SIG-M5 treated with dmso at 0.1 percent for 504 hours (cell line): Measurements from ENCODE around the gene KRT81.
"Not testable (repeated sequence)": the region's sequence is repeated elsewhere in the genome, so short reads cannot be mapped to it uniquely, and the experiment has no call there.

Experiments used
- DNase-seq: peaks from one replicate; lab custom pipeline; 2025; ENCODE audit not compliant: unreplicated experiment; lab: John Stamatoyannopoulos, UW

KRT81 gene

DNA sequence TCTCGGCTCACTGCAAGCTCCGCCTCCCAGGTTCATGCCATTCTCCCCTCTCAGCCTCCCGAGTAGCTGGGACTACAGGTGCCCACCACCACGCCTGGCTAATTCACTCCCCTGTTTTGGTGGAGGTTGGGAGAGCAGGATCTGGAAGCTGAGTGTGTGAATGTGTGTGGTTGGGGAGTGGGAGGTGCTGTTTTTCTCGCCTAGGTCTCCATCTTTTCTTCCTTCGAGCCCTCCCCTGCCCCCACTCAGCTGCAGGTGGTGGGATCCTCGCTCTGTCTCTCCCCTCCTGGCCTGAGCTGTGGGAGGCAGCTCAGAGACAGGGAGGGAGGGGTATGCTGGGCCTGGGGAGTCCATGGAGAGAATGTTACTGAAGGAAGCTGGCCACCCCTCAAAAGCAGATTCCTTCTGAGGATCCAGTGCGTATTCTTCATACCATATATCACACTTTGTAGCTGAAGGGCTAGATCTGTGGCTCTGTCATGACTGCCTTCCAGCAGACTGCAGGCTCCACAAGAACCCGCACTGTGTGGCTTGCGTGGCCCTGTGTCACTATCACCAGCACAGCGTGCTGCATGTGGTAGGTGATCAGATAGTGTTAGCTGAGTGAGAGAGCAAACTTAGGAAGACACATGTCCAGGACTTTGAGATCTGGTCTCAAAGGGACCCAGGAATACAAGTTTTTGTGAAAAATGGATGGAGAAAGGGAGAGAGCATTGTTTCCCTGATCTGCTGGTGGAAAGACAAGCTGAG is 27.1 kb upstream of the KRT81 start:
- no peak for DNase-seq

- DNase-seq: no peak
Observed at GRCh38 chr12:52317468-52318052, 26.2 kb upstream of the KRT81 start.

GRCh38 chr12:52316701-52317100 is 25.4 kb upstream of the KRT81 start:
- no peak for DNase-seq

GRCh38 chr12:52316290-52316689 is 25.0 kb upstream of the KRT81 start:
- DNase-seq: no peak

DNA sequence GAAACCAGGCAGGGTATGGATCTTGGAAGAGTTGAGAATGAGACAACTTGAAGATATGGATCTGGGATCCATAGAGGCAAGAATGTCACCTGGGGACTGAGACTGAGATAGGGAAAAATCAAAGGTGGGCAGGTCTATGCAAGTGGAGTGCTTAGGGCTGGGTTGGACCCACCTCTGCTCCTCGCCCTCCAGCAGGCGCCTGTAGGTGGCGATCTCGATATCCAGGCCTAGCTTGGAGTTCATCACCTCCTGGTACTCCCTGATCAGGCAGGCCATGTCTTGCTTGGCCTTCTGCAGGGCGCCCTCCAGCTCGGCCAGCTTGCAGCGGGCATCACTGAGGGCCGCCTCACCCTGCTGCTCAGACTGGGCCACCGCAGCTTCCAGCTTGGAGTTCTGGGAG is 24.4 kb upstream of the KRT81 start:
- not testable (repeated sequence) for DNase-seq

DNA sequence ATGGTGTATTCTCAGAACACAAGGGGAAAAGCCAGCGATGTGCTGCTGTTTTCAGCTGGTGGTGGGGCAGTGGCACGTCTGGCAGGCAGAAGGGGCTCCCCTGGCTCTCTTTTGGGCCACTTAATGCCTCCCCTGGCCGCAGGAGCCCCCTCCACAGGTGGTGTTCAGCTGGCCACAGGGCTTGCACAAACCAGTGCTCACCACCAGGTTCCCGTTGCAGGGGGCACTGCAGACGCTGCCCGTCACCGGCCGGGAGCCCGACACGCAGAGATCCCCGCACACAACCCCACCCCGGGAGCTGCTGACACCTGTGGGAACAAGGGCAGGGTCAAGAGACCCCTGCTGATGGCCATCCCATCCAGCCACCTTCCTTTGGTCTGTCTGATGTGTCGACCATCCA is 23.2 kb upstream of the KRT81 start:
- DNase-seq: no peak

DNA sequence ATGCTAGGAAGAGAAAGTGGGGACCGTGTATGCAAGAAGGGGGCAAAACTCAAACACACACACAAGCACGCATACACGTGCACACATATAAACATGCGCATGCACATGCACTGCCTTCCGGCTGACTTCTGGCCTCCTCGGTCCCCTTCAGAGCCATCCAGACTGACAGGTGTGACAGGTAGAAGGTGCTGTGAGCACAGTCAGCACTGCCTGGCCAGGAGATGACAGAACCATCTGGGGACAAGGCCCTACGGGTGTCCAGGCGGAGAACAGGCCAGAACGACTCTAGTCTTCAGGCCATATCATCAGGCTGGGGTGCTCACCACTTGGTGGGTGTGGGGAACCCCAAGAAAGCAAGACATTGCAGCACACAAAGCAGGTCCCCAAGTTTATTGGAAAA is 22.6 kb upstream of the KRT81 start:
- no peak for DNase-seq

DNA sequence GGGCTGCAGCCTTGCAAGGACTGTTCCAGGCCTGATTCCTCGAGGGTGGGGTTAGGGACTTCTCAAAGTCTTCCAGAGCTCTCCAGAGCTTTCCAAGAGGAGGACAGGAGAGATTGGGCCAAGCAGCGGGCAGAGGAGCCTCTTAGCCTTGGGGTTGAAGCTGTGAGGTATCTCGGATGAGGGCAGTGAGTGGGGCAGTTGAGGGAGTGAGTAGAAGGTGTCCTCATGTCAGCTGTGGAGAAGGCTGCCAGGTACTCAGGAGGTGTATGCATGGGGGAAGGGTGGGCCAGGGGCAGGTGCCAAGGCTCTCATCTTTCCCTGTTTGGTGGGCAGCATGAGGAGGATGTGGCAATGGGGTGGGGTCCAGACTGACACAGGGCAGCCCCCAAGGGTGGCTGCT is 22.1 kb upstream of the KRT81 start:
- no peak for DNase-seq

GRCh38 chr12:52312086-52312485 is 20.8 kb upstream of the KRT81 start:
- no peak for DNase-seq

DNA sequence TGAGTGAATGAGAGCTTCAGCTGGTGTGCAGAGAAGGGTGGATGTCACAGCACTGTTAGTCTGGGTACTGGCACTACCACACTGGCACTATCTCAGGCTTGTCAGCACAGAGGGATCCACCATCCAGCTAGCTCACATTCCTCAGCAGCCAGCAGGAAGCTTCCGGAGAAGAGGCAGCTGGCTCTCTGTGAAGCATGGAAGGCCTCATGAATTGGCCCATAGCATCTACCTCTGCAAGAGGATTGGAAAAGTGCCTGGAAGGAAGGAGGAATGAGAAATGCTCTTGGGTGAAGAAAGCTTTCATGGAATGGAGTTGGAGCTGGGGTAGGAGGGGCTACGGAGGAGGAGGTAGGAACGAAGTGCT is 19.9 kb upstream of the KRT81 start:
- DNase-seq: no peak

- DNase-seq: no peak
Observed at GRCh38 chr12:52310622-52311284, 19.4 kb upstream of the KRT81 start.

GRCh38 chr12:52308806-52309425 is 17.6 kb upstream of the KRT81 start:
- DNase-seq: no peak

DNA sequence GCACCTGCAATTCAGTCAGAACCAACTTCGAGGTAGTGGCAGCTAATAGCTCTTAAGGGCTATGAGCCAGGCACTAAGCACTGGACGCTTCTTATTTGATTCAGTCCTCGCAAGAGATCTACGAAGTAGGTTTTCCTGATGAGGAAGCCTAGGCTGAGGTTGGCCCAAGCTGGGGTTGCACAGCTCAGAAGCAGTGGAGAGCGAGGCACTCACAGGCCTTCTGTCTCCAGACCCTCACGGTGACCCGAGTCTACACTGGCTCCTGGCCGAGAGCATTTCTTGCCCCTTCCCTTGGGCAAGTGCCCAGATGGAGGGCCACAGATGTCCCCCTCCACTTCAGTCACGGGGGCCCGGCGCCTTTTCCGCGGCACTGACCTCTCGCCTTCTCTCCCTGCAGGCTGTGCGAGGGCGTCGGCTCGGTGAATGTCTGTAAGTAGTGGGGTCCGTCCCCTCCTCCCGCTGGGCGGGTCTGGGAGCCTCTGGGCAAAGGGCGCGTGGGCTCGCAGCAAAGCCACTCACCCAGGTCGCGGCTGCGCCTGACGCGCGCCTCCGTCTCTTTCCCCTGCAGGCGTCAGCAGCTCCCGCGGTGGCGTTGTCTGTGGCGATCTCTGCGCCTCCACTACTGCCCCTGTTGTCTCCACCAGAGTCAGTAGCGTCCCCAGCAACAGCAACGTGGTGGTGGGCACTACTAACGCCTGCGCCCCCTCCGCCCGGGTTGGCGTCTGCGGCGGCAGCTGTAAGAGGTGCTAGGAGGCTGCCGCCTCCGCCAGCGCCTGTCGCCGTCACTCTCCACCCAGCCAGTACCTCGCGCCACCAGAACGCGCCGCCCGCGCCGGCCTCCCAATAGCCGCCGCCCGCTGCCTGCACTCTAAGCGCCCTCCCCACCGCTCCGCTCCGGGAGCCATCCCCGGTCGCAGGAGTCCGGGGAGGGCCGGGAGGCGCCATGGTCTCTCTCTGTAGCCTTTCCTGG is 16.8 kb upstream of the KRT81 start:
- DNase-seq: no peak

- DNase-seq: no peak
Observed at GRCh38 chr12:52306731-52307130, 15.4 kb upstream of the KRT81 start.

- DNase-seq: no peak
Observed at GRCh38 chr12:52305921-52306705, 14.8 kb upstream of the KRT81 start.

DNA sequence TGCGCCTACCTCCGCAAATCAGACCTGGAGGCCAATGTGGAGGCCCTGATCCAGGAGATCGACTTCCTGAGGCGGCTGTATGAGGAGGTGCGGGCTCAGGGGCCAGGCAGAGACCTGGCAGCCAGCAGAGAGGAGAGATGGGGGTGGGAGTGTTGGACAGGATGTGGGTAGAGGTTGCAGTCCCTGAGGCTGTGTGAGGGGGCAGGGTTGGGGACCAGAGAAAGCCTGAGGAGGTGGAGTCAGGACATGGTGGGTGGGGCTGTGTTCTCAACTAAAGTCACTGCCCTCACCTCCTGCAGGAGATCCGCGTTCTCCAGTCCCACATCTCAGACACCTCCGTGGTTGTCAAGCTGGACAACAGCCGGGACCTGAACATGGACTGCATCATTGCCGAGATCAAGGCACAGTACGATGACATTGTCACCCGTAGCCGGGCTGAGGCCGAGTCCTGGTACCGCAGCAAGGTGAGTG is 13.6 kb upstream of the KRT81 start:
- DNase-seq: not testable (repeated sequence)

DNA sequence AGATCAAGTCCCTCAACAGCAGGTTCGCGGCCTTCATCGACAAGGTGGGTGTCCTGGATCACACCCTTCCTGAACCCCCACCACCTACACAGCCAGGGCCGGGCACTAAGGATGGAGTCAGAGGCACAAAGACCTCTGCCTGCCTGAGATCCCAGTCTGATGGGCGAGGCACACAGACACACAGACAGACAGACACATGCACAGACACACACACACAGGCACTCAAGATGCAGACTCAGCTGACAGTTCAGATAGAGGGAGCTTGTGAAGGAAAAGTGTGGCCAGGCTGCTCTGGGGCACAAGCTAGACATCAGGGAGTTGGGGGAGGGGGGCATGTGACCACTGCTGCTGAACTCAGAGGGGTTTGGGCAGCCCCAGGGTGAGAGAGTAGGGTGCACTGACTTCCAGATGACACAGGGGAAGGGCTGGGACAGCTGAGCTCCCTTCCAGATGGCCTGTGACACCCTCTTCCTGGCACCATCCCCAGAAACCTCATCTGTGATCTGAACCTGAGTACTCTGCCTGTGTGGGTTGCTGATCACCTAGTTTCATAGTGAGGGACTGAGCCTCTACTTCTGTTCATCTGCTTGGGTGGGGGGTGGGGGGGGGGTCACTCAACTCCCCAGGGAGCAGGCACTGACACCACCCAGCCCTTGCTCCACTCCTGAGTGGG is 11.0 kb upstream of the KRT81 start:
- not testable (repeated sequence) for DNase-seq

- not testable (repeated sequence) for DNase-seq
Observed at GRCh38 chr12:52301721-52302120, 10.4 kb upstream of the KRT81 start.
